ENCODE data around the gene TUSC1.

DNA sequence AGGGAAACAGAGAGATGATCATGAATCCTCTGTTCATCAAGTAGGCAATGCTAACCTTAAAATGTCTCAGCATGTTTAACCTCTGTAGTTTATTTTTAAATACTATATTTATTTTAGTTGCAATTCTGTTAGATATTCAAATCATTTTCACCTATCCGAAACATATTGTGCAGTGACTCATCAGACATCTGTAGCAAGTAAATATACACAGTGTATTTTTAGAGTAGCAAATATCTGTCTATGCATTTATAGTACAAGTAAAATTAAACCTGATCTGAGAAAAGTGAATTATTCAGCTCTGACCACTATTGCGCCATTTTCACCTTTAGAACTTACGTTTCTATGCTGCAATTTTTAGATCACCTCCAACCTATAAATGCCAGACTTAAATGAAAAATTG, 24.3 kb upstream of the TUSC1 start:
- TF ChIP-seq POLR2A (IDR thresholded peaks at IDR 0.05; ENCODE audit: low read length): no peak
- no peak for TF ChIP-seq GATA1 (IDR thresholded peaks at IDR 0.05; ENCODE audit: low read depth, low read length)
